GM06990 (cell line): ENCODE results near the gene COPB1.

Experiments used
- DNase-seq: peaks from one replicate; pipeline ENCODE4 v3.0.0-alpha.2; 2011; ENCODE audit not compliant: insufficient read length; ENCODE audit errors: extremely low read depth
- H3K27me3 ChIP-seq: replicated peaks from 2 replicates; pipeline ENCODE4 v1.6.0; 2011; ENCODE audit warnings: low read length; ENCODE audit not compliant: control insufficient read depth, insufficient read depth
- H3K36me3 ChIP-seq: 2 replicates; pipeline ENCODE4 v1.5.1; 2011; ENCODE audit warnings: low read length; ENCODE audit not compliant: control insufficient read depth, insufficient read depth
- H3K4me3 ChIP-seq: replicated peaks from 2 replicates; pipeline ENCODE4 v1.5.1; 2011; ENCODE audit warnings: low read depth, mild to moderate bottlenecking, control low read depth, low read length
- TF ChIP-seq, protein P1 (sequence below): IDR thresholded peaks from 2 replicates; pipeline ENCODE4 v1.5.1; 2011; ENCODE audit warnings: low read length, control low read depth, mild to moderate bottlenecking, inconsistent platforms; ENCODE audit not compliant: insufficient read depth, poor library complexity, severe bottlenecking

The COPB1 gene

DNA sequence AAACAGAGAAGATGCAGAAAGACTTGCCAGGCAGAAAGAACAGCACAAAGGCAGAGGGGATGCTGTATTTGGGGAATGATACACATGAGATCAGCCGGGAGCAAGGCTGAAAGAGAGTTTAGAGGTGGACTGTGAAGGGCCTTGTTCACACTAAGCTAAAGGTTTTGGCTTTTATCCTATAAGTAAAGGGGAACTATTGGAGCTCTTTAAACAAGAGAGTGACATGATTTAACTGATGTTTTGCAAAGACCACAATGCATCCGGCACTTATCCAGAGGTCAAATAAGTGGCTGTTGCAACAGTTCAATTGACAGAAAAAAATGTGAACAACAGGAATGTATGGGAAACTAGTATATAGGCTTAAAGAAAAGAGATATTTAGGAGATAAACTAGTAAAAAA lies 76.0 kb downstream of the COPB1 start:
- Histone ChIP-seq H3K27me3 (no peaks in the 10 kb centered on the region), H3K4me3 (no peak overlapping the region), H3K36me3 (no peaks in the 10 kb centered on the region)
- DNase-seq: no peak
- TF ChIP-seq, protein P1, sequence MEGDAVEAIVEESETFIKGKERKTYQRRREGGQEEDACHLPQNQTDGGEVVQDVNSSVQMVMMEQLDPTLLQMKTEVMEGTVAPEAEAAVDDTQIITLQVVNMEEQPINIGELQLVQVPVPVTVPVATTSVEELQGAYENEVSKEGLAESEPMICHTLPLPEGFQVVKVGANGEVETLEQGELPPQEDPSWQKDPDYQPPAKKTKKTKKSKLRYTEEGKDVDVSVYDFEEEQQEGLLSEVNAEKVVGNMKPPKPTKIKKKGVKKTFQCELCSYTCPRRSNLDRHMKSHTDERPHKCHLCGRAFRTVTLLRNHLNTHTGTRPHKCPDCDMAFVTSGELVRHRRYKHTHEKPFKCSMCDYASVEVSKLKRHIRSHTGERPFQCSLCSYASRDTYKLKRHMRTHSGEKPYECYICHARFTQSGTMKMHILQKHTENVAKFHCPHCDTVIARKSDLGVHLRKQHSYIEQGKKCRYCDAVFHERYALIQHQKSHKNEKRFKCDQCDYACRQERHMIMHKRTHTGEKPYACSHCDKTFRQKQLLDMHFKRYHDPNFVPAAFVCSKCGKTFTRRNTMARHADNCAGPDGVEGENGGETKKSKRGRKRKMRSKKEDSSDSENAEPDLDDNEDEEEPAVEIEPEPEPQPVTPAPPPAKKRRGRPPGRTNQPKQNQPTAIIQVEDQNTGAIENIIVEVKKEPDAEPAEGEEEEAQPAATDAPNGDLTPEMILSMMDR: no peak

DNA sequence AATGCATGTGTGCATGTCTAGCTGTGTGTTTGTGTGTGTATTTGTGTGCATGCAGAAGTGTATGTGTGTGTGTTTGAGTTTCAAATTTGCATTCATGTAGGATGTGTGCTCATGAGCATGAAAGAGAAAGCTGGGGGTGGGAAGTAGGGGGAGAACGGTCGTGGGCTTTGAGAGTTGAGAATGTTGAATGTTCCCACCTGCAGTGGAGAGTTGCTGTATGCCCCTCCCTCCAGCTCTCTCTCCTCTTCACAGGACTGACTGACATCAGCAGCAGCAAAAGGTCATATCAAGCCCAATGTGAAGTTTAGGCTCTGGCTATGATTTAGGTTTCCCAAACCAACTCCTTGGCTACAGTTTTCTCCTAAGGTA lies 76.8 kb downstream of the COPB1 start:
- TF ChIP-seq, protein P1: no peak
- no peaks in the 10 kb centered on the region for H3K27me3 ChIP-seq
- H3K4me3 ChIP-seq: no peak overlapping the region
- DNase-seq: no peak
- no peaks in the 10 kb centered on the region for H3K36me3 ChIP-seq

DNA sequence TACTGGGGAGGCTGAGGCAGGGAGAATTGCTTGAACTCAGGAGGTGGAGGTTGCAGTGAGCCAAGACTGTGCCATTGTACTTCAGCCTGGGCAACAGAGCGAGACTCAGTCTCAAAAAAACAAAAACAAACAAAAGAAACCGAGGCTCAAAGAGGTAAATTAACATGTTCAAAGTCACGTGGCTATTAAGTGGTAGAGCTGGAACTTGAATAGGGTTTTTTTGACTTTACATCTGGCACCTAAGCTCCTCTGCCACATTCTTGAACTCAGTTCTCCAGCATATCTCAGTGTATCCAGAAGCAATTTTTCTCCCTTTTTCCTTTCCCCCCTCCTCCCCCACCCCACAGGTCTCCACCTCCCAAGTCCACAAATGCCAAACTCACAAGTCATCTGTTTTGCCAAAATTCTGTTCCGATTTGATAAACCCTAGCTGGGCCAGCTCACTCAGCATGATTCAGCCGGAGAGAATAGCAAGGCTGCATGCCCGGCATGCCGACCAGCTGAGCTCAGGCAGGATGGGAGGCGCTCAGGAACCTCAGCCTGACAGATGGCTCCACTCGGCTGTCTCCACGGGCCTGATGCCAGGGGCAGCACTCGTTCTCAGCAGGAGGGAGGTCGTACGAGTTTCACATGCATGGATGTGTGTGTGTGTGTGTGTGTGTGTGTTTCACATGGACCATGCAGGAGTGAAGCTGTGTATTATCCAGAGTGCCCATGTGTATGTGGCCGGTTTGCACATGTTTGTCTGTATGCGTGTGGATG lies 77.4 kb downstream of the COPB1 start:
- no peaks in the 10 kb centered on the region for H3K36me3 ChIP-seq
- TF ChIP-seq, protein P1: no peak
- H3K4me3 ChIP-seq: no peak overlapping the region
- H3K27me3 ChIP-seq: no peaks in the 10 kb centered on the region
- no peak for DNase-seq

DNA sequence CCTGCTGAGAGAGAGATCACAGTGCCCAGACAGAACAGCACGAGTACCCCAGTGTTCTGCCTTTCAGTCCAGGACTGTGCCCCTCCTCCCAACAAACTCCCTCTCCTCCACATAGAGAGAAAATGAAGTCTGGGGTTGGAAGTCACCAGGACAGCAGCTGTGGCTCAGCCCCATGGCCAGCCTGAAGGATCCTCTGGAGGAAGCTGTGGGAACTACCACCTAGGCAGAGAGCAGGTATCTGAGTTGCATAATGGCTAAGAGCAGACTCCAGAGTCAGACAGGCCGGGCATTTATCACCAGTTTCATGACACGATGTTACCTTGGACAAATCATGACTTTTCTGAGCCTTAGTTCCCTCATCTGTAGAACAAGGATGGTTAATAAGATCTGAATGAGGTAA lies 79.4 kb downstream of the COPB1 start:
- H3K4me3 ChIP-seq: no peak overlapping the region
- H3K27me3 ChIP-seq: no peaks in the 10 kb centered on the region
- H3K36me3 ChIP-seq: no peaks in the 10 kb centered on the region
- TF ChIP-seq, protein P1: no peak
- DNase-seq: no peak

DNA sequence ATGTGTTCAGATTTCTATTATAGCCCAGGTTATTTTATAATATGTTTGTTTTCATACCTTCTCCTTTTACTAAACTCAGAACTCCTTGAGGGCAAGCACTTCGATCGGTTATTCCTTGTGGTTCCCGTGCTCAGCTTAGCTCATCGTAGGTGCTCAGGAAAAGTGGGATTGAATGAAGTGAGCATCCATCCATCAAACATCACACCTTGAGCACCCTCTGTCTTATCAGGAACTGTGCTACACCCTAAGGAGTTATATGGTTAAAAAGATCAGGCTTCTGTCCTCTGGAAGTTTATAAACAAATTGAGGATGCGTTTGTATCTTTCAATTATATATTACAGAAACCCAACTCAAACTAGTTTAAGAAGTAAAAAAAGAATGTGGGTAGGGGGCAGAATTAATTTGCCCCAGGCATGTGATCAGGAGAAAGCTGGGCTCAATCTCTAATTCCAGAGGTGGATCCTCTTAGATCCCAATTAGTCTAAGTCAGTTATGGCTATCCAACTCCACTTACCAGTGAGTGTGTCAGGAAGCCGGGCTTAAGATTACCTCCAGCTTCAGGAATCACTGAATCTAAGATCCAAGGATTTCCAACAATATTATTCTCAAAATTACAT lies 80.7 kb downstream of the COPB1 start:
- Histone ChIP-seq H3K36me3 (no peaks in the 10 kb centered on the region), H3K4me3 (no peak overlapping the region), H3K27me3 (no peaks in the 10 kb centered on the region)
- TF ChIP-seq, protein P1: peak; percentile 59
- no peak for DNase-seq
